Right hindlimb (tissue), 1 donor: ENCODE results near the gene APOL4.
"Not testable (repeated sequence)": the region's sequence is repeated elsewhere in the genome, so short reads cannot be mapped to it uniquely, and the experiment has no call there.

Experiments used
- DNase-seq: peaks from one replicate; pipeline ENCODE4 v3.0.0-alpha.2; 2018

APOL4 gene

GRCh38 chr22:36231051-36231450 is 29.4 kb upstream of the APOL4 start:
- not testable (repeated sequence) for DNase-seq

DNA sequence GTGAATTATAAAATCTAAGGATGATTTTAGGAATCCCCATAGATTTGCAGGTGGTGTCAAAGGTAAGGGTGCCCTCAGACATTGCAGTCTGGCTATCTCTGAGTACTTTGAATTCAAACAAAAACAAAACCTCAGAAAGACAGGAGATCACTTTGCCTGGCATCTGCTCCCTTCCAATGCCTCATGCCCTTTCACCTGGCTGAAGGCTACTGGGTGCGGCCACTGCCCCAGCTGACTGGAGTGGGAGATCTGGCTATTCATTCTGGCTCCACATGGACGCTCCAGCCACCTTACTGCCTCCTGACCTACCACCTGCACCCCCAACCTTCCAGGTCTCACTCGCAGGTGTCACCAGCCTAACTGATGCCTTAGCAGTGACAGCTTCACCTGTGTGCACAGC is 28.0 kb upstream of the APOL4 start:
- not testable (repeated sequence) for DNase-seq

GRCh38 chr22:36228944-36229343 is 27.3 kb upstream of the APOL4 start:
- DNase-seq = no peak

GRCh38 chr22:36228369-36228768 is 26.8 kb upstream of the APOL4 start:
- not testable (repeated sequence) for DNase-seq

GRCh38 chr22:36227806-36228205 is 26.2 kb upstream of the APOL4 start:
- DNase-seq = no peak

GRCh38 chr22:36227396-36227795 is 25.8 kb upstream of the APOL4 start:
- DNase-seq = no peak

- DNase-seq = no peak
Observed at GRCh38 chr22:36226189-36226588, 24.6 kb upstream of the APOL4 start.

DNA sequence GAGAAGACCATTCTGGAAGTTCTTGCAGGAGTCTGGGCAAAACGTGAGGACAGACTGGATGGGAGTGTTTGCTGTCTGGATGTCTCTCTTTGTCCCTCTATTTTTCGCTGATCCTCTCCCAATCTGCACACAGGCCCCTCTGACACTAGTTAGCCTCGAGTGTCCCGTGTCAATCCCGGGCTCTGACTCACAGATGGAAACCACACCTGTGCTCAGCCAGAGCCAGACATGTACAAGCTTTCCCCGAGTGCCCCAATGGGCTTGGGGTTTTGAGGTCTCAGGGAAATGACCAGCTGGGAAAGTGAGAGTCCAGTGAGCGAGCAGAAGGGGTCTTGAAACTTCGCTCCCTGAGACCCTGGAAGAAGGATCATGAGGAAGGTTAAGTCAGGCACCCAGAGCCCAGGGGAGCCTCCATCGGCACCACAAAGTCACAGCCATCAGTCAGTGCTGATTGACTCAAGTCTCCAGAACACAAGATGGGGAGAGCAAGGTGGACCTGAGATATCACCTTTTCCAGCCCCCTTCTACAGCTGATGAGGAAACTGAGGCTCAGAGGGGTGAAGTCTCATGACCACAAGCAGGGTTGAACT is 23.8 kb upstream of the APOL4 start:
- DNase-seq = no peak

DNA sequence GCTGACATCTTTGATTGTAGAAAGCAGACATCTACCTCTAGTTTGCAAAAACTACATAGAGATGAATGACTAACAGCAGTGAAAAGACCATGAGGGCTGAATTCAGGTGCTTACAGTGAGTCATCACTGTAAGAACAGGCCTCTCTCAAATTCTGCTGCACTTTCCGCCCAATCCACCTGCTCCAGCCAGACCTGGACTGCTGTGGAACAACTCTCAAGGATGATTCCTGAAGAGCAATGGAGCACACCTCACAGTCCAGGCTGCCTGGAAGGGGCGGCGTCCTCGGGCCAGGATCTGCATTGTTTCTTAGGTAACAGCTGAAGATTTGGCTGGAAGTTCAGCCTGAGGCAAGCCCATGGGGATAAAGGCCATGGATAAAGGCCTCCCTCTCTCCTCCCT is 22.6 kb upstream of the APOL4 start:
- DNase-seq = peak; percentile 4

DNA sequence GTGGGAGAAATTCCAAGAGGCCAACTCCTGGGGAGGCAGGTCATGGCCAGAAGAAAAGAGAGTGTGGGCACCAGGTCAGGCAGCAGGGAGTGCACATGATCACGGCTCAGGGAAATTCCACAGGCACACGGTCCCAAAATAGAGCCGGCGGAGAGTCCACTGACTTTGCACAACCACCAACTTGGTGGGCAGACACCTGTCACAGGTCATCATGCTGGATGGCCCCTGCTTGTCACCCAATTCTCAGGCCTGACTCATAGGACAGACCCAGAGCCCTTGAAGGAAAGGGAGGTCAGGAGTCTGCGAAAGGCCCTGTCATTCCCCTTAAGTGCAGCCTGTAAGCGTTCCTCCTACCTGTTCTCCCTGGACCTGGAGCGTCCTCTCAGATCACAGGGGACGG is 21.9 kb upstream of the APOL4 start:
- DNase-seq = peak; percentile 19

GRCh38 chr22:36222887-36223450 is 21.4 kb upstream of the APOL4 start:
- no peak for DNase-seq

GRCh38 chr22:36221799-36222751 is 20.5 kb upstream of the APOL4 start:
- DNase-seq = no peak

DNA sequence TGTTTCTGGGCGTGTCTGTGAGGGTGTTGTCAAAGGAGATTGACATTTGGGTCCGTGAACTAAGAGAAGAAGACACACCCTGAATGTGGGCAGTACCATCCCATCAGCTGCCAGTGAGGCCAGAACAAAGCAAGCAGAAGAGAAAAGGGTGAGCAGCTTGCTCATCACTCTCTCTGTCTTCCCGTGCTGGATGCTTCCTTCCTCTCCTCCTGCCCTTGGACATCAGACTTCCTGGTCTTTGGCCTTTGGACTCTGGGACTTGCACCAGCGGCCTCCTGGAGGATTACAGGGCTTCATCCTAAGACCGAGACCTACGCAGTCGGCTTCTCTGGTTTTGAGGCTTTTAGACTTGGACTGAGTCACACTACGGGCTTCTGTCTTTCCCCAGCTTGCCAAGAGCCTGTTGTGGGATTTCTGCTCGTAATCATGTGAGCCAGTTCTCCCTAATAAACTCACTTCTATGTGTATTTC is 18.9 kb upstream of the APOL4 start:
- peak; percentile 70 for DNase-seq

- DNase-seq = no peak
Observed at GRCh38 chr22:36218648-36219193, 17.1 kb upstream of the APOL4 start.

GRCh38 chr22:36215981-36216380 is 14.4 kb upstream of the APOL4 start:
- DNase-seq = no peak

DNA sequence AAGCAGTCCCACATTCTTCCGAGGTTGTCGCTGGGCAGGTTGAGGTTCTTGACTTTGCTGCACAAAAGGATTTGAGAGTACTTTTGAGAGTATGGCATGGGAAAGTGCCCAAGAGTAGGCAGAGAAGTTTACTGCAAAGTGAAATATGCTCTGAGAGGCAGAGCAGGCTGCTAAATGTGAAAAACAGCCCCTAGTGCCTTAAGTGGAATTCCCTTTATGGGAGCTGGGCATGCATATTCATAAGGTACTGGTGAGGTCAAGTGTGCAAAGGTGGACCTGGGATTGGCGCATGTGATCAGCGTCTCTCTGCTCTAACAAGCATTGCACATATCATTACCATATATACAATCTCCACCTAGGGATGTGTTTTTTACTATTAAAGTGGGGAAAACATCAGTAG is 12.0 kb upstream of the APOL4 start:
- no peak for DNase-seq

GRCh38 chr22:36212901-36213300 is 11.3 kb upstream of the APOL4 start:
- no peak for DNase-seq

DNA sequence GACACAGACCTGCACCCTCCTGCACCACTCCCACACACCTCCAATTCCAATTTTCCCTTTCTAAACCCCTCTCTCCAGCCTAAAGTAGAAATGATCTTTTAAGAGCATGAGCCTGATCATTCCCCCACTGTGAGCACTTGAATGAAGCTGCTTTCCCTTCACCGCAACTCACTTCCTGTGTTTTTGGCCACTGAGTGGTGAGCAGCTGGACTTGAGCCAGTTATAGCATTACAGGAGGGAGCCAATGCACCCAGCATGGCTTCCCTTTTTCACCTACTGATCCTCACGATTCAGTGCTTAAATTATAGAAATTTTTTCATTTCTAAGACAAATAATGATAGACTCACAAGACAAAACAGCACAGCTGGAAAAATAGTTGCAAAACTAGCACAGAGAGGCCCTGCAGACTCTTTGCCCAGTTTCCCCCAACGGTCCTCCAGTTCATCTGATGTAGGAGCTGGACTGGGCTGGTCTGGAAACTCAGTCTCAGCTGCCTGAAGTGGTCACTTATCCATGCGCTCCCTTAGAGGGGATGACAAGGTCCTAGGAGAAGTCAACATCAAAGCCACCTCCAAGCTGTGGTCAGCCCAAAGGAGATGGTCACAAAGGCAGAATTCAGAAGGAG is 9.7 kb upstream of the APOL4 start:
- peak; percentile 39 for DNase-seq

DNA sequence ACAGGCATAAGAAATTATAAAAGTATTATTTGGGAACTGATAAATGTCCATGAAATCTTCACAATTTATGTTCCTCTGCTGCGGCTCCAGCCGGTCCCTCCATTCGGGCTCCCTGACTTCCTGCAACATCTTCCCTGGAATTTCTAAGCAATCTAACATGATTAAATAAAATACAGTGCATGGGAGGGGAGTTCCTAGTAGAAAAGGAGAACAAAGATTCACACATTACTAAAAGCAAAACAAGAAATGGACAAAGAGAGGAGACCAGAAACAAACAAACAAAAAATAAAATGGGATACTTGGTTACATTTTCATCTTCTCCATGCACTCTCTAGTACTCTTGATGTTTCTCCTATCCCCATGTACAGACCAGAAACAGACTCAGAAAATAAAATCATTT is 8.6 kb upstream of the APOL4 start:
- no peak for DNase-seq

DNA sequence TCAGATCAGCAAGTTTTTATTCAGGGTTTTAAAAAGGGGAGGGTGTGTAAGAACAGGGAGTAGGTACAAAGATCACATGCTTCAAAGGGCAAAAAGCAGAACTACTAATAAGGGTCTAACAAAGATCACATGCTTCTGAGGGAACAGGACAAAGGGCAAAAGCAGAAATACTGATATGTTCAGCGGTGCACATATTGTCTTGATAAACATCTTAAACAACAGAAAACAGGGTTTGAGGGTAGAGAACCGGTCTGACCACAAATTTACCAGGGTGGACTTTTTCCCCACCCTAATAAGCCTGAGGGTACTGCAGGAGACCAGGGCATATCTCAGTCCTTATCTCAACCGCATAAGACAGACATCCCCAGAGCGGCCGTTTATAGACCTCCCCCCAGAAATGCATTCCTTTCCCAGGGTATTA is 7.9 kb upstream of the APOL4 start:
- not testable (repeated sequence) for DNase-seq

GRCh38 chr22:36208914-36209313 is 7.3 kb upstream of the APOL4 start:
- DNase-seq = no peak

GRCh38 chr22:36208162-36208765 is 6.7 kb upstream of the APOL4 start:
- no peak for DNase-seq

DNA sequence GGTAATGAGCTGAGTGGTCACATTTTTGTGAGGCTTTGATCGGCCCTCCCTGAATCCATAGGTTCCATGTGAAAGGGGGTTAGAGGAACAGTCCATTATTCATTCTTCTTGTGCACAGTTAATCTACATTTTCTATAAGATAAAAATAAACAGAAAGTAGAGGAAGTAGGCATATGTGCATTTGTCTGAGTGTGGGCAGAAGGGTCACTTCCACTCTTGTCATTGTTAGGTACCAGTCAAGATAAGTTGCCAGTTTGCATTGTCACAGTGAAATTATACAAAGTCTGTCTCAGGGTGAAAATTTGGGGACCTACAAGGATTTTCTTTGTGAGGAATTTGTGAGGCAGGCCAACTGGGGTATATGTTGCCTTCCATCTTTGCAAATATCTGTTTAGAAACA is 4.6 kb upstream of the APOL4 start:
- DNase-seq = no peak
